CD14-positive monocyte (primary cell): ENCODE results near the gene TRIM67. TPM values are rescaled to one million over a fixed set of nuclear protein-coding genes. Genes with fewer than 3 reads are reported as not detected.

Experiments
- DNase-seq, 3 donors: peaks; one replicate each; pipeline ENCODE4 v3.0.0-alpha.2; 2011 to 2022
- H2AFZ ChIP-seq: 2 replicates; pipeline ENCODE4 v1.6.0; 2012; ENCODE audit warnings: mild to moderate bottlenecking, low read depth, low read length, inconsistent platforms; ENCODE audit not compliant: insufficient read depth, poor library complexity, severe bottlenecking
- H3K27ac ChIP-seq, 2 donors: 1 replicate in 1 of 2; 2 replicates in 1 of 2; pipeline ENCODE4 v1.5.1; 2012 to 2013; ENCODE audit warnings: low read length in 2 of 2, control low read depth in 1 of 2, inconsistent platforms in 1 of 2, low read depth in 1 of 2, mild to moderate bottlenecking in 1 of 2
- H3K27me3 ChIP-seq, 2 donors: one replicate each; pipeline versions ENCODE4 v1.6.0 to v1.6.1; 2011 to 2013; ENCODE audit warnings: low read length in 2 of 2; ENCODE audit not compliant: control insufficient read depth in 2 of 2, insufficient read depth in 2 of 2
- H3K36me3 ChIP-seq, 2 donors: replicated peaks in 1 of 2; 1 replicate in 1 of 2; 2 replicates in 1 of 2; pipeline versions ENCODE4 v1.5.1 to v1.6.1; 2012 to 2013; ENCODE audit warnings: low read length in 2 of 2, control low read depth in 1 of 2, inconsistent platforms in 1 of 2, mild to moderate bottlenecking in 1 of 2; ENCODE audit not compliant: insufficient read depth in 2 of 2, control insufficient read depth in 1 of 2
- H3K4me1 ChIP-seq, 2 donors: 1 replicate in 1 of 2; 2 replicates in 1 of 2; pipeline versions ENCODE4 v1.5.1 to v1.6.1; 2012 to 2013; ENCODE audit warnings: low read length in 2 of 2, control low read depth in 1 of 2, inconsistent platforms in 1 of 2, mild to moderate bottlenecking in 1 of 2, moderate library complexity in 1 of 2; ENCODE audit not compliant: insufficient read depth in 2 of 2, control insufficient read depth in 1 of 2
- H3K4me2 ChIP-seq: replicated peaks from 2 replicates; pipeline ENCODE3; 2012; ENCODE audit warnings: low read length, moderate library complexity, mild to moderate bottlenecking; ENCODE audit not compliant: poor library complexity, severe bottlenecking; ENCODE audit errors: extremely low read depth
- H3K4me3 ChIP-seq, 3 experiments: fragments of 200-600 bp in 1 of 3; sonication (generic) in 1 of 3; replicated peaks in 1 of 3; 1 replicate in 2 of 3; 2 replicates in 1 of 3; pipeline ENCODE4 v1.5.1; 2011 to 2013; ENCODE audit warnings: low read length in 3 of 3, mild to moderate bottlenecking in 3 of 3, control low read depth in 2 of 3, low read depth in 2 of 3, inconsistent platforms in 1 of 3, moderate library complexity in 1 of 3
- H3K79me2 ChIP-seq: 2 replicates; pipeline ENCODE4 v1.6.0; 2012; ENCODE audit warnings: mild to moderate bottlenecking, control low read depth, inconsistent platforms, low read length, moderate library complexity; ENCODE audit not compliant: insufficient read depth
- H3K9ac ChIP-seq: 2 replicates; pipeline ENCODE4 v1.6.0; 2017; ENCODE audit warnings: low read length, mild to moderate bottlenecking; ENCODE audit not compliant: insufficient read depth, poor library complexity, severe bottlenecking
- H3K9me3 ChIP-seq, 2 donors: replicated peaks in 1 of 2; 1 replicate in 1 of 2; 2 replicates in 1 of 2; pipeline versions ENCODE4 v1.5.1 to v1.6.1; 2012 to 2013; ENCODE audit warnings: low read length in 2 of 2, control low read depth in 1 of 2; ENCODE audit not compliant: control insufficient read depth in 1 of 2, insufficient read depth in 1 of 2
- H4K20me1 ChIP-seq: 2 replicates; pipeline ENCODE4 v1.6.0; 2012; ENCODE audit warnings: mild to moderate bottlenecking, low read length, control low read depth, moderate library complexity; ENCODE audit not compliant: insufficient read depth
- H3K27ac Mint-ChIP-seq, 7 donors: one replicate each; pipeline ENCODE4 v1.8.0; 2020; ENCODE audit warnings: mild to moderate bottlenecking in 7 of 7, mixed read lengths in 7 of 7, moderate library complexity in 6 of 7, inconsistent platforms in 2 of 7
- H3K27me3 Mint-ChIP-seq, 3 donors: one replicate each; pipeline ENCODE4 v1.8.0; 2021 to 2022; ENCODE audit warnings: low read depth in 3 of 3, mild to moderate bottlenecking in 3 of 3, mixed read lengths in 3 of 3, moderate library complexity in 3 of 3, inconsistent platforms in 1 of 3
- H3K36me3 Mint-ChIP-seq, 2 donors: one replicate each; pipeline ENCODE4 v1.8.0; 2020; ENCODE audit warnings: mixed read lengths in 2 of 2, inconsistent platforms in 1 of 2, mild to moderate bottlenecking in 1 of 2
- H3K4me1 Mint-ChIP-seq: one replicate; pipeline ENCODE4 v1.8.0; 2020; ENCODE audit warnings: mild to moderate bottlenecking, mixed read lengths
- H3K4me3 Mint-ChIP-seq, 2 donors: one replicate each; pipeline ENCODE4 v1.8.0; 2020; ENCODE audit warnings: mild to moderate bottlenecking in 2 of 2, mixed read lengths in 2 of 2, moderate library complexity in 1 of 2
- H3K9me3 Mint-ChIP-seq, 7 donors: one replicate each; pipeline ENCODE4 v1.8.0; 2020 to 2022; ENCODE audit warnings: mixed read lengths in 7 of 7, mild to moderate bottlenecking in 6 of 7, moderate library complexity in 6 of 7, inconsistent platforms in 2 of 7
- CTCF ChIP-seq: fragments of 200-600 bp; IDR thresholded peaks from one replicate; pipeline ENCODE4 v1.8.0; 2022; ENCODE audit warnings: antibody characterized with exemption, mild to moderate bottlenecking
- WGBS: methylation state at CpG from one replicate; pipeline ENCODE4 v1.1.5; 2013; ENCODE audit warnings: missing lambda C conversion rate; ENCODE audit not compliant: insufficient coverage; 5-methylcytosine and 5-hydroxymethylcytosine counted together
- intact Hi-C, 2 donors: fragments of 100-400 bp; cut with micrococcal nuclease; formaldehyde crosslinking; loops; one replicate each; pipeline versions ENCODE4 v1.15.0 to v1.15.1; 2023
- polyA plus RNA-seq, 3 donors: library from polyadenylated mRNA; depleted of rRNA in 1 of 3; unstranded in 2 of 3; stranded (reverse) in 1 of 3; fragments of 300-500 nt in 2 of 3; fragments of >200 nt in 1 of 3; fragmentation: Illumina TruSeq in 2 of 3; gene quantifications; 1 replicate in 2 of 3; 2 replicates in 1 of 3; pipeline ENCODE4 v1.2.3, GENCODE V29; 2012 to 2021

The TRIM67 gene
- polyA plus RNA-seq, 3 donors = not detected

GRCh38 chr1:231217056-231217455, 55.2 kb downstream of the TRIM67 start:
- H3K9ac ChIP-seq = no peak overlapping the region
- peaks cover 7 to 14% (median 11%) of the 10 kb centered on the region in 3 donors for H3K27me3 Mint-ChIP-seq
- H3K4me3 ChIP-seq = no peak overlapping the region
- DNase-seq = no peak
- H3K79me2 ChIP-seq = no peaks in the 10 kb centered on the region
- no peak overlapping the region for H3K4me3 Mint-ChIP-seq
- H3K9me3 ChIP-seq = no peaks in the 10 kb centered on the region
- no peak overlapping the region for H3K4me2 ChIP-seq
- no peaks in the 10 kb centered on the region for H3K36me3 Mint-ChIP-seq
- no peaks in the 10 kb centered on the region for H3K9me3 Mint-ChIP-seq
- H3K27me3 ChIP-seq = peaks cover 0 to under 1% of the 10 kb centered on the region in 2 donors
- no peak overlapping the region for H3K27ac Mint-ChIP-seq
- no peak overlapping the region for H2AFZ ChIP-seq
- no peaks in the 10 kb centered on the region for H3K4me1 ChIP-seq
- H3K36me3 ChIP-seq = no peaks in the 10 kb centered on the region
- intact Hi-C loops = no loop called here
- no peaks in the 10 kb centered on the region for H4K20me1 ChIP-seq
- 97% methylated on average over 10 of the region's 11 CpGs for WGBS
- H3K4me1 Mint-ChIP-seq = no peaks in the 10 kb centered on the region
- H3K27ac ChIP-seq = no peak overlapping the region
- TF ChIP-seq CTCF = no peak

DNA sequence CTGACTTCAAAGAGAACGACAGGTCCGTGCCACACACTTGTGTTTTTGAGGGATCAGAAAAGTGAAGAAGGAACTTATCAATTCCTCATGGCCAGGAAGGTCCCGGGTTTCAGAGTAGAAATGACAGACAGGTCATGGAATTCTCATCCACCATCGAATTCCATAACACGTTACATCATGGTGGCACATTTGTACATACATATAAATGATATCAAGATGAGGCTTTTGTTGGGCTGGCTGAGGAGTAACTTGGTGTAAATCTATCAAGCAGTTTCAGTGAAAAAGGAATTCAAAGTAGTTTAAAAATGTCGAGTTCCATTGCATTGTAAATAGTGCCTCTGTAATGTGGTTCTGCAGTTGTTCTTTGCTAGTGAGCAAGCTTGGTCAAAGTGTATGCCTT, 56.2 kb downstream of the TRIM67 start:
- peaks cover 2 to 8% of the 10 kb centered on the region in 2 donors for H3K36me3 ChIP-seq
- H3K4me1 Mint-ChIP-seq = no peaks in the 10 kb centered on the region
- no peak overlapping the region for H3K4me3 ChIP-seq
- H3K36me3 Mint-ChIP-seq = peaks cover 5 to 9% of the 10 kb centered on the region in 2 donors
- intact Hi-C loops = no loop called here
- TF ChIP-seq CTCF = no peak
- H3K9ac ChIP-seq = no peak overlapping the region
- no peak overlapping the region for H3K4me2 ChIP-seq
- DNase-seq = no peak
- WGBS = 89% methylated on average over 3 of the region's 6 CpGs
- no peak overlapping the region for H3K27ac Mint-ChIP-seq
- no peaks in the 10 kb centered on the region for H3K9me3 Mint-ChIP-seq
- H4K20me1 ChIP-seq = no peaks in the 10 kb centered on the region
- no peak overlapping the region for H2AFZ ChIP-seq
- no peak overlapping the region for H3K27ac ChIP-seq
- no peaks in the 10 kb centered on the region for H3K27me3 ChIP-seq
- H3K9me3 ChIP-seq = no peaks in the 10 kb centered on the region
- no peak overlapping the region for H3K4me3 Mint-ChIP-seq
- no peaks in the 10 kb centered on the region for H3K4me1 ChIP-seq
- no peaks in the 10 kb centered on the region for H3K79me2 ChIP-seq
- H3K27me3 Mint-ChIP-seq = peaks cover 5 to 14% (median 7%) of the 10 kb centered on the region in 3 donors
